ENCODE measurements around the gene PTPRC.

Gene PTPRC

GRCh38 chr1:198713081-198713480 lies 74.2 kb downstream of the PTPRC start:
- DNase-seq, result no peak

DNA sequence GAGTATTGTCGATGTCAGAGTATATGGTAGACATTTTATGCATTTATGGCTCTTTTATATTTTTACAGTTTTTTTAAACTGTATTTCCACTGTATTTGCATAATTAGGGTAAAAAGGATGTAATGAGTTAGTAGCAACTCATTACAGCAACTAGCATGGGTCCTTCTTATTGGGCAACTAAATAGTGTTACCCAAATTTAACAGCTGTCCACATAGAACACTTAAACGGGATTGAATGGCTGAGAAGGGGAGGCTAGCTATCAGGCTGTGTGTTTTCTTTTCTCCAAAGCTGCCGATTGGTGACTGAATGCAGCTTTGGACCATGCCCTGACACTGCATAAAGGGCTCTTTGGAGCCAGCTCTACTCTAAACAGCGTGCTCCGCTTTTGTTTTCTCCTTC lies 75.4 kb downstream of the PTPRC start:
- DNase-seq, result no peak

GRCh38 chr1:198716051-198716450 lies 77.2 kb downstream of the PTPRC start:
- DNase-seq, result no peak

- DNase-seq, result no peak
These were observed 78.7 kb downstream of the PTPRC start for GRCh38 chr1:198717510-198717909.

- no peak for DNase-seq
These were observed 84.3 kb downstream of the PTPRC start for GRCh38 chr1:198723127-198723526.

DNA sequence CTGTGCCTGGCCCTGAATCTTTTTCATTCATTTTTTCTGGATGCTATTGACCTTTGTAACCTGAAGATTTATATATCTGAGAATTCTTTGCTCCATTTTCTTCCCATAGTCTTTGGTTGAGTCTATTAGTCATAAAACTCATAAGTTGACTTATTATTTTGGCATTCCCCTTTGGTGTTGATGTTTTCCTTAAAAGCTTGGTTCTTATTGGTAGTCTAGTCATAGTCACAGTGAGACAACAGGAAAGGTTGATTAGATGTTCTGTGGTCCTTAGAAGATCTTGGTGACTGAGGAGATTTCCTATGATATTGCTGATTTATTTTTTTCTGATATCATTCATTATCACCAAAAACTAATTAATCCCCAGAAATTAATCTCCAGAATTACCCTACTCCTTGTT lies 86.2 kb downstream of the PTPRC start:
- no peak for DNase-seq

DNA sequence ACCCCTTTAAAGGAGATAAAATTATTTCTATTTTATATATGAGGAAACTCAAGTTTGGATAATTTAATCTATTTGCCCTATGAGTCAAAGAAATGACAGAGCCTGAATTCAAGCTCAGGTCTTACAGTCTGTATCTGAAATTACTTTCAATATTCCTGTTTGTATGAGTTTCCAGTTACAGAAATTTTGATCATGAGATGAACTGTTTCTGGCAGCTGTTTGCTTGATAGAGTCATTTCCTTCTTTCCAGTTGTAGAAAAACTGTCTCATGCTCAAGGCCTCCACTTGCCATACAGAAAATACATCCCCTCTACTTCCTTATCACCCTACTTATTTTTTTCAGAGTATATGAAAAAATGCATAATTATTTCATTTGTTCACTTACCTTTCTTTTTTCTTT lies 87.6 kb downstream of the PTPRC start:
- no peak for DNase-seq

DNA sequence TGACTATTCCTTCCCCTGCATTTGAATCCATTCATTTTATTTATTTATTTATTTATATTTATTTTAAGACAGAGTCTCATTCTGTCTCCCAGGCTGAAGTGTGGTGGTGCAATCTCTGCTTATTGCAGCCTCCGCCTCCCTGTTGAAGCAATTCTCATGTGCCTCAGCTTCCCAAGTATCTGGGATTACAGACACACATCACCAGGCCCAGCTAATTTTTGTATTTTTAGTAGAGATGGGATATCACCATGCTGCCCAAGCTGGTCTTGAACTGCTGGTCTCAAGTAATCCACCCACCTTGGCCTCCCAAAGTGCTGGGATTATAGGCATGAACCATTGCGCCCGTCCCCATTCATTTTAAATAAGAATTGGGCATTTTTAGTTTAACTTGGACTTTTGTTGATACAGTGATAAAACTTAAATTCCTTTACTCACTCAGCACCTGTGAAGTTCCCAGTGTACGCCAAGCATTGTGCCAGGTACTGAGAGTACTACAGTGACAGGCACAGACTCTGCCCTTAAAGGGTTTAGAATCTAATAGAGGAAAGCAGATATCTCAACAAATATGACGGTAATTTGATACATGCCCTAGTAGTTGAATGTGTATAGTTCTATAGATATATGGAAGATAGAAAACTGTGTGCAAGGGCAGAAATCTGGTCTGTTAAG lies 90.5 kb downstream of the PTPRC start:
- DNase-seq, result no peak

DNA sequence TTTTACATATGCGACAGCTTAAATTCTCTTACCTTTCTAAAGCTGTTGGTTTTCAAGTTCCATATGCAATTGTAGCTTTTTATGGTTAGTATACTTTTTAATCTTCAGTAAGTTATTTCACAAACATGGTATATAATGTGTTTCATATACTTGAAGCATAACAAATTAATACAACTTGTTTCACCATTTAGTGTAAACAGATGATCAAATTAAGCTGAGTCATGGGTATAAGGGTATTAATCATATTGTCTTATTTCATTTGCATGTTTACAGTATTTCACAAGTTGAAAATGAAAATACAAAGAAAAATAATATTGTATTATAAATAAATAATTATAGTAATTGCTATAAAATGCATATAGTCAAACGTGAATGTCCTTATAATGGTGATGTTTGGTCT lies 92.1 kb downstream of the PTPRC start:
- DNase-seq, result no peak

DNA sequence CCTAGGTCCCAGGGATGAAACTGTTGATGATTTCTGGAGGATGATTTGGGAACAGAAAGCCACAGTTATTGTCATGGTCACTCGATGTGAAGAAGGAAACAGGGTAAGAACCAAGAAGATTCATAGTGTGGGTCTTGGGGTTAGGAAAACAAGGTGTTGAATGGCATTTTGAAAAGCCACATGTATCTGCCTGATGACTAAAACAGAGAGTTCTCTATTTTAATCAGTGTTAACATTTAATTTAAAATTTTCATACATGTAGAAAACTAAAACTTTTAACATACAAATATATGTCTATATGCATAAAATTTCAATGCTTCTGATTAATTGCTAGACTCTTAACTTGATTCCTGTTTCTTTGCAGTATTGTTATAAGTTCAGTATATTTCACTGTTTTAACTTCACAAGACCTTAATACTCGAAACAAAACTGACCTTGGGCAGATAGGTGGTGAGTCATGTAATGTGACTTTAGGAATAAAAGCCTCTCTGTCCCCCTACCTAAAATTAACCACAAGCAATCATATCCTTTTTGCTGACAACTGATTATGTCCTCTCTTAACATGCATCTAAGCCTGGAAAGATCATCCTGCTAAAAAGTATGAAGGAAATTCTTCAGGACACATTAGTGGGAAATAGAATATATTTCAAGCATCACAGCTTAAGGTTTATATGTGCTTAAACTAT lies 95.6 kb downstream of the PTPRC start:
- no peak for DNase-seq

GRCh38 chr1:198741744-198742143 lies 102.9 kb downstream of the PTPRC start:
- DNase-seq, result no peak

- DNase-seq, result no peak
These were observed 108.3 kb downstream of the PTPRC start for GRCh38 chr1:198747127-198747526.

GRCh38 chr1:198749279-198749678 lies 110.4 kb downstream of the PTPRC start:
- DNase-seq, result no peak

DNA sequence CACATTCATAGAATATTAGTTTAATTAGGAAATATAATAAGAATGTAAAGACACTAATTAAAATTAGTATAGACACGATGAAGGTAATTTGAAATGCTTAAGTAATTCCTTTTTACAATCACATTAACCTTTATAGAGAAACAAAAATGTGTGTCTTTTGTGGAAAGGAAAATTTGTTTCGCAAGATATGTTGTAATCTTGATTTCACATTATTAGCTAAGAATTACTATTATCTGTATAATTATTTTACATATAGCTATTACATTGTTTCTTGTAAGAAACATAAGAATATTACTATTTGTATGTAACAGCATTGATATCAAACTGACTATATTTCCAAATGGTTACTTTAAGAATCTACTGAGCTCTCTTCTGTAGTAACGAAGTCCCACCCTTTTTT lies 111.2 kb downstream of the PTPRC start:
- DNase-seq, result no peak

GRCh38 chr1:198751741-198752140 lies 112.9 kb downstream of the PTPRC start:
- DNase-seq, result no peak

DNA sequence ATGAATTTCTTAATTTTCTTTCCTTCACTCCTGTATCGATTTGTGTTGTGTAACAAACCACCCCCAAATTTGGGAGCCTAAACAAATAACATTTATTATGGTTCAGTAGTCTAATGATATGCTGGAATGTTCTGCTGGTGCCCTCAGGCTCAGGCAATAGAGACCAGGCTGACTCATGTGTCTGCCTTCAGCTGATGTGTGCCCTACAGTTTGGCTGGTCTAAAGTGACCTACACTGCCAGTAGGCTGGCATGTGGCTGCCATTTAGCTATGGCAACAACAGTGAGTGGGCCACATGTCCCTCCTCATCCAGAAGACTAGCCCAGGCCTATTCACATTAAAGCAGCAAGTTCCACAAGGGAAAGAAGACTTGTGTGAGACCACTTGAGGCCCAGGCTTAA lies 115.8 kb downstream of the PTPRC start:
- no peak for DNase-seq

DNA sequence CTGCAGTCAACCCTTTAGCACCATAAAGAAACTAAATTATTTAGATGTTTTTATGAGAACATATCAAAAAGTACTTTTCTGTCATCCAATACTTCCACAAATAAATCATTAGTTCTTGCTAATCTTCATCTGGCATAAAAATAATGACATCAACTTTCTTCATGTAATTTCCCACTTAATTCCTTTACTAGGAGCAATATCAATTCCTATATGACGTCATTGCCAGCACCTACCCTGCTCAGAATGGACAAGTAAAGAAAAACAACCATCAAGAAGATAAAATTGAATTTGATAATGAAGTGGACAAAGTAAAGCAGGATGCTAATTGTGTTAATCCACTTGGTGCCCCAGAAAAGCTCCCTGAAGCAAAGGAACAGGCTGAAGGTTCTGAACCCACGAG lies 116.9 kb downstream of the PTPRC start:
- no peak for DNase-seq

DNA sequence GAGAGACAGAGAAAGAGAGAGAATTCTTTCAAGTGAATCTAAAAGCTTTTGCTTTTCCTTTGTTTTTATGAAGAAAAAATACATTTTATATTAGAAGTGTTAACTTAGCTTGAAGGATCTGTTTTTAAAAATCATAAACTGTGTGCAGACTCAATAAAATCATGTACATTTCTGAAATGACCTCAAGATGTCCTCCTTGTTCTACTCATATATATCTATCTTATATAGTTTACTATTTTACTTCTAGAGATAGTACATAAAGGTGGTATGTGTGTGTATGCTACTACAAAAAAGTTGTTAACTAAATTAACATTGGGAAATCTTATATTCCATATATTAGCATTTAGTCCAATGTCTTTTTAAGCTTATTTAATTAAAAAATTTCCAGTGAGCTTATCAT lies 117.6 kb downstream of the PTPRC start:
- peak; percentile 36 for DNase-seq

DNA sequence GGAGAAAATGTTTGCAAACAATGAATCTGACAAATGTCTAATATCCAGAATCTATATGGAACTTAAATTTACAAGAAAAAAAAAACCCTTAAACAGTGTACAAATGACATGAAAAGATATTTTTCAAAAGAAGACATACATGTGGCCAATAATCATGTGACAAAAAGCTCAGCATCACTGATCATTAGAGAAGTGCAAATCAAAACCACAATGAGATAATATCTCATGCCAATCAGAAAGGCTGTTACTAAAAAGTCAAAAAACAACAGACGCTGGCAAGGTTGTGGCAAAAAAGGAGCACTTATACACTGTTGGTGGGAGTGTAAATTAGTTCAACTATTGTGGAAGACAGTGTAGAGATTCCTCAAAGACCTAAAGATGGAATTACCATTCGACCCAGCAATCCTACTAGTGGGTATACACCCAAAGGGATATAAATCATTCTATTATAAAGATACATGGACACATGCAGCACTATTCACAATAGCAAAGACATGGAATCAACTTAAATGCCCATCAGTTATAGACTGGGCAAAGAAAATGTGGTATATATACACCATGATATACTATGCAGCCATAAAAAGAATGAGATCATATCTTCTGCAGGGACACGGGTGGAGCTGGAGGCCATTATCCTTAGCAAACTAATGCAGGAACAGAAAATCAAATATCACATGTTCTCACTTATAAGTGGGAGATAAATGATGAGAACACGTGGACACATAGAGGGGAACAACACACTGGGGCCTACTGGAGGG lies 123.2 kb downstream of the PTPRC start:
- DNase-seq, result no peak

DNA sequence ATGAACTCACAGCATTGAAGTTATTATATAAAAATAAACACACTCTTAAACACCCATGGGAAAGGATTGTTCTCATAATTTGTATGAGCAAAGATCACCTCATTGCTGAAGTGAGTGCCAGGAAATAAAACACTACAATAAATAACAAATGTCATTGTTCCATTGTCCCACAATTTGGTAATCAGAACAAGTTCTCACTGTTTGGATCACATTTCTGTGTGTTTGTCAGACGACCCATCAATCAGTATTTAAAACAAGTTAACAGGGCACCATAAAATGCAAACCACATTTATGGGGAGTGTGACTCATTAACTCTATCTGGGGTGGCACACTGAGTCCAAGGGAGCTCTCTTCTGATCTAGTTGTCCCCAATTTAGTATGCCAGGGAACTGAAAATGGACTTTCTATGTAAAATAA lies 124.5 kb downstream of the PTPRC start:
- no peak for DNase-seq

DNA sequence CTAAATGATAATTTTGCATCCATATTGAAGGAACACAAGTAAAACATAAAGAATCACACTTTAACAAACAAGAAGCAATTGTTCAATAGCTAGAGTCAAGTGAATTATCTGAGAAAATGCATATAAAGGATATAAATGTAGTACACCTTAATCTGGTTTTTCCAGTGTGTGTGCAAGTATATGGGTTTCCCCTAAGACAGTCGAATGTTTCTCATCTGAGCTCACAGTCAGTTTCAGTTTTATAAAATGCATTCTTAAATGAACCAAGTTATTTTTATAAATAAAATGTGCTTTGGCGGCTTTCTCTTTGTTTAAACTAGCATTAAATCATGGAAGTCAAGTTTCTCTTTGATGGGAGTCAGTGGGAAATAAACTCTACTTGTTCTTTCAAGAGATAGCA lies 125.9 kb downstream of the PTPRC start:
- no peak for DNase-seq

- no peak for DNase-seq
These were observed 126.6 kb downstream of the PTPRC start for GRCh38 chr1:198765416-198765815.

GRCh38 chr1:198771563-198772153 lies 132.8 kb downstream of the PTPRC start:
- peak; percentile 51 for DNase-seq

DNA sequence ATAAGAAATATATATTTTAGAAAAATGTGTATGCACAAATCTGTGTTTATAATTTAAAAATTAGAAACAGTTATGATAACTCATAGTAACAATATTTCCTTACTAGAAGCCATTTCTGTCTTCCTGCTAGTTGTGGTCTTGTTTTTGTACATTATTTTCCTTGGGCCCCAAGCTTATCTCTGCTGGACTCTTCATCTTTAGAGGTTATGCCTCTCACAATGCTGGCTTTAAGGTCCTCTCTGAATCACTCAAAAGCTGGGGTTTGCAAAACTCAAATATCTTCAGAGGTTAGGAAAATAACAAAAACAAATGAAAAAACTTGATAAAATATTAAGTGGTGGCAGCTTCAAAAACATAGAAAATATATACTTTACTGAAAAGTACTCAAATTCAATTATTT lies 133.8 kb downstream of the PTPRC start:
- no peak for DNase-seq

Measured in hematopoietic multipotent progenitor cell treated with erythropoietin and hydrocortisone succinate and interleukin-3 and kit ligand, for 8 days (in vitro differentiated cells).